Left lung (tissue), 10 donors: ENCODE results near the gene WRAP53. TPM values are rescaled to one million over a fixed set of nuclear protein-coding genes. Genes with fewer than 3 reads are reported as not detected.
A peak's percentile ranks its signal among the peaks of the same experiment; 100 is the strongest.

Experiments used
- ATAC-seq: fragments of 200-7000 bp; cut with Tn5 transposase; one replicate; pipeline ENCODE4 v1.9.1; 2020; ENCODE audit warnings: moderate library complexity
- DNase-seq, 4 donors: peaks; one replicate each; pipeline ENCODE4 v3.0.0-alpha.2; 2013 to 2020
- H3K27ac ChIP-seq, 2 donors: fragments of 200-600 bp; sonication (generic) in 1 of 2; one replicate each; pipeline versions ENCODE4 v1.5.0 to v1.8.0; 2020 to 2021
- H3K27me3 ChIP-seq, 2 donors: fragments of 200-600 bp; sonication (generic) in 1 of 2; one replicate each; pipeline versions ENCODE4 v1.5.0 to v1.8.0; 2020 to 2021
- H3K36me3 ChIP-seq, 2 donors: fragments of 200-600 bp; sonication (generic) in 1 of 2; one replicate each; pipeline versions ENCODE4 v1.5.0 to v1.8.0; 2020 to 2021
- H3K4me1 ChIP-seq, 2 donors: fragments of 200-600 bp; one replicate each; pipeline ENCODE4 v1.8.0; 2021
- H3K4me3 ChIP-seq, 2 donors: fragments of 200-600 bp; sonication (generic) in 1 of 2; one replicate each; pipeline versions ENCODE4 v1.5.0 to v1.8.0; 2020 to 2021; ENCODE audit warnings: mild to moderate bottlenecking in 1 of 2
- H3K9me3 ChIP-seq, 2 donors: fragments of 200-600 bp; sonication (generic) in 1 of 2; one replicate each; pipeline versions ENCODE4 v1.5.0 to v1.8.0; 2020 to 2021
- intact Hi-C, 2 donors: fragments of 100-400 bp; cut with DNase I; formaldehyde crosslinking; loops; one replicate each; pipeline versions ENCODE4 v1.11.2 to v1.14.2; 2022
- polyA plus RNA-seq, 6 donors: library from polyadenylated mRNA; unstranded; fragments of 120-200 nt; gene quantifications; one replicate each; pipeline ENCODE4 v1.2.1, GENCODE V29; 2013; ENCODE audit not compliant: insufficient read length in 6 of 6
- total RNA-seq, 2 donors: library from RNA; stranded (reverse); fragmentation: NEBNext Ultra II Directional; extraction: Animal tissue kit (Norgen Biotek cat#: 25700); gene quantifications; one replicate each; pipeline ENCODE4 v1.2.1, GENCODE V29; 2021
- TF ChIP-seq, protein P1 (sequence below), 2 donors: fragments of 200-600 bp; sonication (generic) in 1 of 2; IDR thresholded peaks; one replicate each; pipeline versions ENCODE4 v1.5.0 to v1.8.0; 2021; ENCODE audit warnings: antibody characterized with exemption in 2 of 2
- donor health status: DM: no; HTN: yes; CAD: no.
- donor health status: DM: no; HTN: no; CAD: no.

Gene WRAP53
- total and polyA plus RNA-seq, 8 donors, result 9.4 to 16.0 (median 13.4) TPM

GRCh38 chr17:7714721-7715594 lies 26.7 kb downstream of the WRAP53 start:
- Histone ChIP-seq H3K36me3 (no peaks in the 10 kb centered on the region), H3K4me1 (peaks cover 0 to 24% of the 10 kb centered on the region in 2 donors), H3K27ac (no peak overlapping the region), H3K4me3 (no peak overlapping the region), H3K9me3 (no peaks in the 10 kb centered on the region), H3K27me3 (peaks cover 12 to 96% of the 10 kb centered on the region in 2 donors)
- TF ChIP-seq, protein P1, sequence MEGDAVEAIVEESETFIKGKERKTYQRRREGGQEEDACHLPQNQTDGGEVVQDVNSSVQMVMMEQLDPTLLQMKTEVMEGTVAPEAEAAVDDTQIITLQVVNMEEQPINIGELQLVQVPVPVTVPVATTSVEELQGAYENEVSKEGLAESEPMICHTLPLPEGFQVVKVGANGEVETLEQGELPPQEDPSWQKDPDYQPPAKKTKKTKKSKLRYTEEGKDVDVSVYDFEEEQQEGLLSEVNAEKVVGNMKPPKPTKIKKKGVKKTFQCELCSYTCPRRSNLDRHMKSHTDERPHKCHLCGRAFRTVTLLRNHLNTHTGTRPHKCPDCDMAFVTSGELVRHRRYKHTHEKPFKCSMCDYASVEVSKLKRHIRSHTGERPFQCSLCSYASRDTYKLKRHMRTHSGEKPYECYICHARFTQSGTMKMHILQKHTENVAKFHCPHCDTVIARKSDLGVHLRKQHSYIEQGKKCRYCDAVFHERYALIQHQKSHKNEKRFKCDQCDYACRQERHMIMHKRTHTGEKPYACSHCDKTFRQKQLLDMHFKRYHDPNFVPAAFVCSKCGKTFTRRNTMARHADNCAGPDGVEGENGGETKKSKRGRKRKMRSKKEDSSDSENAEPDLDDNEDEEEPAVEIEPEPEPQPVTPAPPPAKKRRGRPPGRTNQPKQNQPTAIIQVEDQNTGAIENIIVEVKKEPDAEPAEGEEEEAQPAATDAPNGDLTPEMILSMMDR (IDR thresholded peaks at IDR 0.05), result no peak
- intact Hi-C loops, result no loop called here
- DNase-seq (no peak), ATAC-seq (no peak)

GRCh38 chr17:7715936-7716886 lies 27.9 kb downstream of the WRAP53 start:
- peak overlapping the region; percentile 48 to 55 for H3K4me3 ChIP-seq
- no peaks in the 10 kb centered on the region for H3K36me3 ChIP-seq
- DNase-seq, result no peak
- TF ChIP-seq, protein P1 (IDR thresholded peaks at IDR 0.05), result no peak
- no peak overlapping the region for H3K27ac ChIP-seq
- peaks cover 0 to 20% of the 10 kb centered on the region in 2 donors for H3K4me1 ChIP-seq
- H3K9me3 ChIP-seq, result no peaks in the 10 kb centered on the region
- intact Hi-C loops, result no loop called here
- peak; percentile 20 for ATAC-seq
- H3K27me3 ChIP-seq, result peaks cover 12 to 93% of the 10 kb centered on the region in 2 donors

DNA sequence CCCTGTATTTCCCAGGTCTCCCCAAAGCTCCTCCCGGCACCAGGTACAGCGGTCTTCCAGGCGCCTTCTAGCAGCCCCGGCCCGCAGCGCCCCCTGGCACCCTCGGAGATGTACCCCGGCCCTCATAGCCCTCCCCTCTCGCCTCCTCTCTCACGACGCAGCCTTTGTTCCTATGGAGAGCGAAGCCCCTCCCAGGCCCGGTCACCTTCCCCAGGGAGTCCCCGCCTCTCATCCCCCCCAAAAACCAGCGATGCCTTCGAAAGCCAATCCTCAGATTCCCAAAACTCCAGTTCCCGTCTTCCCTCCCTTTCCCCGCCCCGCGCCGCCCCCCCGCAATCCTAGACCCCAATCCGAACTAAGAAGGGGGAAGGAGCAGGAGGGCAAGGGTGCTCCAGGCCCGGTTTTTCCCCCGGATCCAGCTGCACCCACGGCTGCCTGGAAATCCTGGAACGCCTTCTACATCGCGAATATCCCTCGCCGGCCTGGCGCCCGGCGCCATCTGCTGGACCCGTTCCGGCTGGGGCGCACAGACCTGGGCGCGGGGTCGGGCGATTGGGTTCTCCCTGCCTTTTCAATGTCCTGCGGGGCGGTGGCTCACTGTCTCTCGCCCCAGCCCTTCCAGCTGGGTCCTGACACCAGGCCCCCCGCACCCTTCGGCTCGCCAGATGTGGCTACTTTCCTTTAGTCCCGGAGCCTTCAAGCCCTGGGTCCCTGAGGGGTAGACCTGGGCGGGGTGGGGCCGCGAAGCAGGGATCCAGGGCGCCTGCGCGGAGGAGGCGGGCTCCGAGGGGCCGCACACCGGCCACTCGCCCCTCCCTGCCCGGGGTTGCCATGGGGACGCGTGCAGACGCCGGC lies 28.9 kb downstream of the WRAP53 start, which contains the start of gene DNAH2:
DNAH2 (plus strand) TSS at position 844 of the 855 bp plus-strand sequence. CDS start 1,991 bp downstream, outside the sequence.
- H3K36me3 ChIP-seq, result no peaks in the 10 kb centered on the region
- intact Hi-C loops, result no loop called here
- peaks cover 12 to 92% of the 10 kb centered on the region in 2 donors for H3K27me3 ChIP-seq
- H3K9me3 ChIP-seq, result no peaks in the 10 kb centered on the region
- DNase-seq (peak; percentile 68 to 95 (median 88)), ATAC-seq (peak; percentile 90)
- H3K4me3 ChIP-seq, result peak within 1 kb of the TSS; percentile 48 to 55
- peaks cover 0 to 20% of the 10 kb centered on the region in 2 donors for H3K4me1 ChIP-seq
- TF ChIP-seq, protein P1 (IDR thresholded peaks at IDR 0.05), result peak in 1 of 2 donors; percentile 22
- peak within 1 kb of the TSS in 1 of 2 donors; percentile 28 for H3K27ac ChIP-seq

GRCh38 chr17:7717756-7718350 lies 29.6 kb downstream of the WRAP53 start:
- no peak for DNase-seq
- Histone ChIP-seq H3K4me1 (peaks cover 0 to 20% of the 10 kb centered on the region in 2 donors), H3K36me3 (no peaks in the 10 kb centered on the region), H3K9me3 (no peaks in the 10 kb centered on the region), H3K27ac (no peak overlapping the region), H3K4me3 (peak overlapping the region; percentile 48 to 55), H3K27me3 (peaks cover 12 to 92% of the 10 kb centered on the region in 2 donors)
- ATAC-seq, result peak; percentile 19
- TF ChIP-seq, protein P1 (IDR thresholded peaks at IDR 0.05), result no peak
- intact Hi-C loops, result no loop called here
